ENCODE data around the gene PTBP1. TPM values are rescaled to one million over a fixed set of nuclear protein-coding genes. Genes with fewer than 3 reads are reported as not detected.

The PTBP1 gene
- total RNA-seq (100 to 1,000 TPM; 313 to 524 (median 326) TPM), polyA plus RNA-seq (100 to 1,000 TPM; 113 to 227 TPM), total RNA-seq (355 reads per million, percentile 97 among the genes with 10 or more reads in this experiment)

DNA sequence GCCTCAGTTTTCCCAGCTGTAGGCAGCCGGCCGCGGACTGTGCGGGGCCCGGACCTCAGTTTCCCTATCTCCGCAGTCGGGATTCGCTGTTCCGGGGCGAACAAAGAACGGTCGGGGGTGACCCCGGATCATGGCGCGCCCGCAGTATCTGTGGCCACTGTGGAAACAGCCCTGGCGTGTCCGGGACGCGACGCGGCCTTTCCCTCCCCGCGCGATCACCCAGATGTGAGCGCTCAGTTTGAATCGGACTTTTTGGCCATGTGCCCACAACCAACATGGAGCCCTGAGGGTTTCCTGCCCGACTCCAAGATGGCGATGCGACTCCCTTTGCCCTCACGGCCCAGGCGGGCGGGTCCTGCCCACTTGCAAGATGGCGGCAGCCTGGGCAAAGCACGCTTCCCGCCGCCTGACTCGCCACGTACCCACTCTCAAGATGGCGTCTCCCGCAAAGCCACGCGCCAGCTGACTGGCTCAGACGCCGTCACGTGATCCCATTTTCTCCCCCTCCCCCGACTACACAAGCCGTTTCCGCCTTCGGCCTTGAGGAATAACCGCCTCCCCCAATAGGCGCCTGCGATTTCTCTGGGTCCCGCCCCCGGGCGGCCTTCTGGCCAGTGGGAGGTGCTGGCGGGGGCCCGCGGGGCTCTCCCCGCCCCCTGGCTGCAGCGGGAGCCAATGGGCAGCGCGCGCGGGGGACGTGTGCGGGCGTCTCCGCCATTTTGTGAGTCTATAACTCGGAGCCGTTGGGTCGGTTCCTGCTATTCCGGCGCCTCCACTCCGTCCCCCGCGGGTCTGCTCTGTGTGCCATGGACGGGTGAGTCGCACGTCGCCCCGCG is at the start of gene PTBP1:
Gene PTBP1 (plus strand): TSS at position 761 of the 836 bp plus-strand sequence. CDS start 46 bp downstream, at position 807.
- H3K36me3 Mint-ChIP-seq = peaks cover 0 to 18% (median 0%) of the 10 kb centered on the region in 5 donors
- H3K9me3 Mint-ChIP-seq = peaks cover 0 to 4% (median 0%) of the 10 kb centered on the region in 11 donors
- peaks cover 0 to 2% (median 0%) of the 10 kb centered on the region in 5 donors for H3K27me3 Mint-ChIP-seq
- Histone ChIP-seq H3K27ac (ENCODE audit: low read depth, low read length) (peak within 1 kb of the TSS; percentile 78), H3K4me1 (ENCODE audit: control insufficient read depth in 2 of 2, insufficient read depth in 2 of 2, low read length in 2 of 2) (peaks cover 29 to 31% of the 10 kb centered on the region in 2 donors), H3K36me3 (ENCODE audit: control insufficient read depth in 2 of 3, insufficient read depth in 3 of 3, low read length in 3 of 3) (peaks cover 0 to 11% (median 0%) of the 10 kb centered on the region in 3 experiments), H3K9me3 (ENCODE audit: control insufficient read depth in 2 of 3, low read length in 3 of 3) (no peaks in the 10 kb centered on the region), H3K4me3 (ENCODE audit: low read length) (peak within 1 kb of the TSS; percentile 78), H3K27me3 (ENCODE audit: control insufficient read depth in 2 of 2, insufficient read depth in 2 of 2, low read length in 2 of 2) (no peaks in the 10 kb centered on the region)
- ATAC-seq = peak; percentile 91
- DNase-seq = peak; percentile 94 to 100 (median 100)
- CTCF ChIA-PET = no interaction called here
- peak within 1 kb of the TSS; percentile 86 to 97 (median 94) for H3K4me3 Mint-ChIP-seq
- peaks cover 26 to 36% (median 32%) of the 10 kb centered on the region in 7 donors for H3K4me1 Mint-ChIP-seq
- peak within 1 kb of the TSS; percentile 85 to 97 (median 92) for H3K27ac Mint-ChIP-seq
- intact Hi-C loops (cut with micrococcal nuclease) = loop anchor here (1.0 to 10.0 kb wide), 20 partner anchors 26 to 855 kb away; partner anchors contain the start of genes BSG (in 2 of the 2), DAZAP1 (in 2 of the 2), POLRMT (in 2 of the 2) and RNF126 (in 2 of the 2)
- POLR2A ChIA-PET = interaction anchor here (0.6 to 1.4 kb wide), 5 partner anchors 76 to 136 kb away, joined by 3 to 4 read pairs (median 3); no protein-coding TSS in a partner anchor

DNA sequence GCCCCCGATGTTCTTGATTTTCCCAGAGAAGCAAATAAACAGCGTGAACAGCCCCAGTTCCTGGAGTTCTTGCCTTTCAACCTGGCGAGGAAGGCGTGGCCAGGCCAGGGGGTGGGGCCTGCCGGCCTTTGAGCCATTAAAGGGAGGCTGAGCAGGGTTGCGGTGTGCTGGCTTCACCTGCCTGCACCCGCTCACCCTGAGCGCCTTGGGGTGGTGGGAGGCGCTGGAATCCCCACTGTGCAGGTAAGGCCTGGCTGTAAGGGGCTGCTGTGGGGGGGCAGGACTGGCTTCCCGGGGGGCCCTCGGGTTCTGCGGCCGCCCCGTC is 49.0 kb upstream of the PTBP1 start:
- no peak overlapping the region for H3K4me3 ChIP-seq (ENCODE audit: low read length)
- H3K9me3 ChIP-seq (ENCODE audit: control insufficient read depth in 2 of 3, low read length in 3 of 3) = peaks cover 0 to 12% (median 0%) of the 10 kb centered on the region in 3 experiments
- H3K4me1 ChIP-seq (ENCODE audit: control insufficient read depth in 2 of 2, insufficient read depth in 2 of 2, low read length in 2 of 2) = no peaks in the 10 kb centered on the region
- DNase-seq (no peak), ATAC-seq (no peak)
- peaks cover 0 to 12% (median 3%) of the 10 kb centered on the region in 11 donors for H3K9me3 Mint-ChIP-seq
- POLR2A ChIA-PET = no interaction called here
- intact Hi-C loops (cut with micrococcal nuclease) = no loop called here
- H3K4me1 Mint-ChIP-seq = no peaks in the 10 kb centered on the region
- H3K4me3 Mint-ChIP-seq = no peak overlapping the region
- peaks cover 0 to 3% (median 0%) of the 10 kb centered on the region in 5 donors for H3K27me3 Mint-ChIP-seq
- H3K36me3 Mint-ChIP-seq = no peaks in the 10 kb centered on the region
- H3K27me3 ChIP-seq (ENCODE audit: control insufficient read depth in 2 of 2, insufficient read depth in 2 of 2, low read length in 2 of 2) = no peaks in the 10 kb centered on the region
- H3K36me3 ChIP-seq (ENCODE audit: control insufficient read depth in 2 of 3, insufficient read depth in 3 of 3, low read length in 3 of 3) = no peaks in the 10 kb centered on the region
- no peak overlapping the region for H3K27ac ChIP-seq (ENCODE audit: low read depth, low read length)
- CTCF ChIA-PET = no interaction called here
- H3K27ac Mint-ChIP-seq = no peak overlapping the region

DNA sequence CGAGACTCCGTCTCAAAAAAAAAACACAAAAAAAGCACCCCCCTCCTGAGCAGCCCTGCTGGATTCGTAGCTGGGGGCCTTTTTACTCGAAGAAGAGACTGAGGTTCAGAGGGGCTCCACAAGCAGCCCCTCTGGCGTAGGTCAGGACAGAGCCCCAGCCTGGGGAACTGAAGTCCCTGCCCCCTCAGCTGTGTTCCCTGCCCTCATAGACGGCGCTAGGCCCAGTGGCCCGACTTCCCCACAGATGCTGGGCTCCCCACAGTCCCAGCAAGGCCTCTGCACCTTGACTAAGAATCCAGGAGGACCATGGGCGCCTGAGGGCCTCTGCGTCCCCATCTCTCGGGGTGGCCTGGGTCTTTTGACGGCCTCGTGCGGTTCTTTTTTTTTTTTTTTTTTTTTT is 47.4 kb upstream of the PTBP1 start:
- H3K4me3 ChIP-seq (ENCODE audit: low read length) = no peak overlapping the region
- intact Hi-C loops (cut with micrococcal nuclease) = no loop called here
- H3K27me3 ChIP-seq (ENCODE audit: control insufficient read depth in 2 of 2, insufficient read depth in 2 of 2, low read length in 2 of 2) = no peaks in the 10 kb centered on the region
- H3K36me3 Mint-ChIP-seq = no peaks in the 10 kb centered on the region
- CTCF ChIA-PET = no interaction called here
- no peak overlapping the region for H3K4me3 Mint-ChIP-seq
- H3K27me3 Mint-ChIP-seq = peaks cover 0 to 3% (median 0%) of the 10 kb centered on the region in 5 donors
- peaks cover 0 to 12% (median 0%) of the 10 kb centered on the region in 3 experiments for H3K9me3 ChIP-seq (ENCODE audit: control insufficient read depth in 2 of 3, low read length in 3 of 3)
- H3K27ac Mint-ChIP-seq = no peak overlapping the region
- POLR2A ChIA-PET = no interaction called here
- DNase-seq (no peak), ATAC-seq (no peak)
- H3K4me1 Mint-ChIP-seq = no peaks in the 10 kb centered on the region
- H3K4me1 ChIP-seq (ENCODE audit: control insufficient read depth in 2 of 2, insufficient read depth in 2 of 2, low read length in 2 of 2) = no peaks in the 10 kb centered on the region
- no peaks in the 10 kb centered on the region for H3K36me3 ChIP-seq (ENCODE audit: control insufficient read depth in 2 of 3, insufficient read depth in 3 of 3, low read length in 3 of 3)
- peaks cover 0 to 7% (median 3%) of the 10 kb centered on the region in 11 donors for H3K9me3 Mint-ChIP-seq
- H3K27ac ChIP-seq (ENCODE audit: low read depth, low read length) = no peak overlapping the region

DNA sequence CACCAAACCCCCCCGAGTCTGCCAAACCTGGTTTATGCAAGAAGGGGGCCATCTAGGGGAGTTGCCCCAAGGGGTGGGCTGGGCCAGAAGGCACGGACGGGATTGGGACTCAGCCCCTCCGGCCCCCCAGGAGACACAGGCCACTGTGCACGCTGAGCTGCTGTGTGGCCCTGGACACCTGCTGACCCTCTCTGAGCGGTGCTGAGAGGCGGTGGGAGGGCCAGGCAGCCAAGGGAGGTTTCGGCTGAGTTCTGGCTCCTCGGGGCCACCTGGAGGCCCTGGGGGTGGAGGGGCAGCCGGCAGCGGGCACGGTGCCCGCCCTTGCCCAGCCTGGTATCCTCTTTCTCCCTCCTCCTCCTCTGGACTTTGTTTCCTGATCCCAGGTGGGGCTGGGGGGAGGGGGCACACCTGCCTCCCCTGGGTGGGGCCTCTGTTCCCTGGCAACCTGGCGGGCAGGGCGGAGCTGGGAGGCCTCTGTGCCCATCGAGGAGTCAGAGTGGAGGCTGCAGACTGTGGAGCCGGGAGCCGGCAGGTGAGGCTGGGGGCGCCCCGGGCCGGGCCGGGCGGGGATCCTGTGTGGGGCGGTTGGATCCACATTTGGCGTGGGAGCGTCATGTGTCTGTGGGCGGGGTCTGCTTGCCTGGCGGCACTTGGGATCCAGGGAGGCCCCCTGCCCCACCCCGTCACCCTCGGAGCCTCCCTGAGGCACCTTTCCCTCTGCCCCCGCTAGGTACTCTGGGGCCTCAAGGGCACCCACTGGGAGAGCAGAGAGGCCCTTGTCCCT is 46.4 kb upstream of the PTBP1 start, which contains the start of gene MISP:
Gene MISP (plus strand): TSS at position 473 of the 784 bp plus-strand sequence. CDS start 5,835 bp downstream, outside the sequence.
- no peaks in the 10 kb centered on the region for H3K36me3 ChIP-seq (ENCODE audit: control insufficient read depth in 2 of 3, insufficient read depth in 3 of 3, low read length in 3 of 3)
- DNase-seq (no peak), ATAC-seq (no peak)
- H3K27me3 ChIP-seq (ENCODE audit: control insufficient read depth in 2 of 2, insufficient read depth in 2 of 2, low read length in 2 of 2) = no peaks in the 10 kb centered on the region
- H3K9me3 ChIP-seq (ENCODE audit: control insufficient read depth in 2 of 3, low read length in 3 of 3) = peaks cover 0 to 12% (median 0%) of the 10 kb centered on the region in 3 experiments
- peaks cover 0 to 8% (median 2%) of the 10 kb centered on the region in 11 donors for H3K9me3 Mint-ChIP-seq
- no peaks in the 10 kb centered on the region for H3K4me1 Mint-ChIP-seq
- ChIA-PET CTCF (no interaction called here), POLR2A (no interaction called here)
- peaks cover 0 to 3% (median 0%) of the 10 kb centered on the region in 5 donors for H3K27me3 Mint-ChIP-seq
- no peak within 1 kb of the TSS for H3K27ac ChIP-seq (ENCODE audit: low read depth, low read length)
- H3K4me3 ChIP-seq (ENCODE audit: low read length) = no peak within 1 kb of the TSS
- no peak within 1 kb of the TSS for H3K27ac Mint-ChIP-seq
- no peaks in the 10 kb centered on the region for H3K36me3 Mint-ChIP-seq
- no peak within 1 kb of the TSS for H3K4me3 Mint-ChIP-seq
- intact Hi-C loops (cut with micrococcal nuclease) = no loop called here
- H3K4me1 ChIP-seq (ENCODE audit: control insufficient read depth in 2 of 2, insufficient read depth in 2 of 2, low read length in 2 of 2) = no peaks in the 10 kb centered on the region

DNA sequence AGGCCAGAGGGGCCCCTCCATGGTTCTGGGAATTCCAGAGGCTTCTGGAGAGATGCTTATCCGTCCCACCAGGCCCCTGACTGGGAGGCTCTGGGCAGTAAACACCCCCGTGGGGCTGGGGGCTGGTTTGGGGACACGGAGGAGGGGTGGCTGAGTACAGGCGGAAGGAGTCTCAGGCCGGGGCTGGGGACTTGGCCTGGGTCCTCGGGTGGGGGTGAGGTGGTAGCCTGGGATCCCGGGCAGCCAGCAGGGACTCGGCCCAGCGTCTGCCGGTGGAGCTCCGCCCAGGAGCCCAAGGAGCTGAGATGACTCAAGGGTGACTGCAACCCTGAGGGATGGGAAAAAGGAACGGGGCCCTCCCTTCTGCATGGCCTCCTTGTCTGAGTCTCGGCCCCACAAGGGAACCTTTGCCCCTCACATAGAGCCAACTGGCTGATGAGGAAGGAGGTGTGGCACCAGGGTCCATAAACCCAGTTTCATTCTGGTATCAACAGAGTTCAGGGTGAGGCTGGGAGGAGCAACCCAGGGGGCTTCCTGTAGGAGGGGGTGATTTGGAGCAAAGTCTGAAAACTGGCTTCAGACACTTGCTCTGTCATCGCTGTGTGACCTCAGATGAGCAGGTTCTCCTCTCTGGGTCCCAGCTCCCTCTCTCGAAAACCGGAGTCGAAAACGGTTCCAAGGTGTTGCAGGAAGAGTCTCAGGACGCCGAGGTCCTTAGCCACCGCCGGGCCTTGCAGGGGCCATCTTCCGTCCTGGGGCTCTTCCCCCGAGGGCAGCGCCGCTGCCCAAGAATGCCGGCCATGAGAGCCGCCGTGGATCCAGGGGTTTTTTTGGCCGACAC is 45.5 kb upstream of the PTBP1 start:
- CTCF ChIA-PET = interaction anchor here (0.7 kb wide), 1 partner anchor 74 kb away, joined by 3 read pairs; no protein-coding TSS in a partner anchor
- peaks cover 0 to 8% (median 0%) of the 10 kb centered on the region in 11 donors for H3K9me3 Mint-ChIP-seq
- peaks cover 0 to 12% (median 0%) of the 10 kb centered on the region in 3 experiments for H3K9me3 ChIP-seq (ENCODE audit: control insufficient read depth in 2 of 3, low read length in 3 of 3)
- intact Hi-C loops (cut with micrococcal nuclease) = no loop called here
- no peak for DNase-seq
- H3K4me1 ChIP-seq (ENCODE audit: control insufficient read depth in 2 of 2, insufficient read depth in 2 of 2, low read length in 2 of 2) = no peaks in the 10 kb centered on the region
- POLR2A ChIA-PET = no interaction called here
- no peak overlapping the region for H3K4me3 Mint-ChIP-seq
- no peak overlapping the region for H3K4me3 ChIP-seq (ENCODE audit: low read length)
- peaks cover 0 to 3% (median 0%) of the 10 kb centered on the region in 5 donors for H3K27me3 Mint-ChIP-seq
- H3K27ac Mint-ChIP-seq = no peak overlapping the region
- H3K27ac ChIP-seq (ENCODE audit: low read depth, low read length) = no peak overlapping the region
- peak; percentile 52 for ATAC-seq
- no peaks in the 10 kb centered on the region for H3K4me1 Mint-ChIP-seq
- no peaks in the 10 kb centered on the region for H3K36me3 Mint-ChIP-seq
- no peaks in the 10 kb centered on the region for H3K27me3 ChIP-seq (ENCODE audit: control insufficient read depth in 2 of 2, insufficient read depth in 2 of 2, low read length in 2 of 2)
- H3K36me3 ChIP-seq (ENCODE audit: control insufficient read depth in 2 of 3, insufficient read depth in 3 of 3, low read length in 3 of 3) = no peaks in the 10 kb centered on the region
